Islet of Langerhans (tissue), 1 donor: ENCODE data around the gene EIF4EBP2.

ENCODE experiments used
- FAIRE-seq: peaks from one replicate; lab custom pipeline; 2011; peaks lifted over from hg19 to GRCh38; lab: Jason Lieb, UNC

The EIF4EBP2 gene

GRCh38 chr10:70404036-70404786 is at the start of gene EIF4EBP2:
EIF4EBP2 (plus strand) TSS chr10:70404145; CDS start chr10:70404402, 257 bp downstream.
- FAIRE-seq = no peak

- no peak for FAIRE-seq
These were observed 49.4 kb upstream of the EIF4EBP2 start for GRCh38 chr10:70354556-70354955.

GRCh38 chr10:70355051-70356021 is 48.6 kb upstream of the EIF4EBP2 start:
- no peak for FAIRE-seq

GRCh38 chr10:70357565-70357964 is 46.4 kb upstream of the EIF4EBP2 start:
- FAIRE-seq = no peak

GRCh38 chr10:70358446-70358845 is 45.5 kb upstream of the EIF4EBP2 start:
- FAIRE-seq = no peak

- no peak for FAIRE-seq
These were observed 44.9 kb upstream of the EIF4EBP2 start for GRCh38 chr10:70359017-70359550.

- FAIRE-seq = no peak
These were observed 43.7 kb upstream of the EIF4EBP2 start for GRCh38 chr10:70360215-70360614.

GRCh38 chr10:70362328-70362727 is 41.6 kb upstream of the EIF4EBP2 start:
- no peak for FAIRE-seq

- no peak for FAIRE-seq
These were observed 40.7 kb upstream of the EIF4EBP2 start for GRCh38 chr10:70363292-70363691.

GRCh38 chr10:70363971-70364771 is 39.8 kb upstream of the EIF4EBP2 start:
- no peak for FAIRE-seq

- no peak for FAIRE-seq
These were observed 39.2 kb upstream of the EIF4EBP2 start for GRCh38 chr10:70364772-70365091.

GRCh38 chr10:70367195-70367796 is 36.6 kb upstream of the EIF4EBP2 start:
- no peak for FAIRE-seq

- FAIRE-seq = no peak
These were observed 35.0 kb upstream of the EIF4EBP2 start for GRCh38 chr10:70368774-70369482.

GRCh38 chr10:70369498-70370018 is 34.4 kb upstream of the EIF4EBP2 start:
- FAIRE-seq = no peak

GRCh38 chr10:70370766-70371165 is 33.2 kb upstream of the EIF4EBP2 start:
- FAIRE-seq = no peak

GRCh38 chr10:70371846-70372245 is 32.1 kb upstream of the EIF4EBP2 start:
- no peak for FAIRE-seq

GRCh38 chr10:70374775-70375614 is 28.9 kb upstream of the EIF4EBP2 start:
- no peak for FAIRE-seq

- no peak for FAIRE-seq
These were observed 27.2 kb upstream of the EIF4EBP2 start for GRCh38 chr10:70376436-70377378.

- no peak for FAIRE-seq
These were observed 25.8 kb upstream of the EIF4EBP2 start for GRCh38 chr10:70378122-70378521.
